Measurements from ENCODE around the gene RASGRF1.

DNA sequence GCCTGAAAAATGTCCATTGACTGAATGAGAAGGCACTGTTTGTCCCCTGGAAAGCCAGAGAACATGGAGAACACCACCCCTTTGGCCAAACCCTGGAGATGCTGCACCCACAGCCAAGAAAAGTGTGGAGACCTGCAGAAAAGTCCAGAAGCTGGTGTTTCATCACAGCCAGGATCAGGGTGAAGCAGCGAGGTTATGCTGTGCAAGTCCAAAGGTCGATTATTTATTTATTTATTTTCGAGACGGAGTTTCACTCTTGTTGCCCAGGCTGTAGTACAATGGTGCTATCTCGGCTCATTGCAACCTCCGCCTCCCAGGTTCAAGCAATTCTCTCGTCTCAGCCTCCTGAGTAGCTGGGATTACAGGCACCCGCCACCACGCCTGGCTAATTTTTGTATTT is 140.2 kb downstream of the RASGRF1 start:
- TF ChIP-seq POLR2AphosphoS5 (IDR thresholded peaks at IDR 0.05; ENCODE audit: low read depth, low read length): no peak
- TF ChIP-seq, protein P1, sequence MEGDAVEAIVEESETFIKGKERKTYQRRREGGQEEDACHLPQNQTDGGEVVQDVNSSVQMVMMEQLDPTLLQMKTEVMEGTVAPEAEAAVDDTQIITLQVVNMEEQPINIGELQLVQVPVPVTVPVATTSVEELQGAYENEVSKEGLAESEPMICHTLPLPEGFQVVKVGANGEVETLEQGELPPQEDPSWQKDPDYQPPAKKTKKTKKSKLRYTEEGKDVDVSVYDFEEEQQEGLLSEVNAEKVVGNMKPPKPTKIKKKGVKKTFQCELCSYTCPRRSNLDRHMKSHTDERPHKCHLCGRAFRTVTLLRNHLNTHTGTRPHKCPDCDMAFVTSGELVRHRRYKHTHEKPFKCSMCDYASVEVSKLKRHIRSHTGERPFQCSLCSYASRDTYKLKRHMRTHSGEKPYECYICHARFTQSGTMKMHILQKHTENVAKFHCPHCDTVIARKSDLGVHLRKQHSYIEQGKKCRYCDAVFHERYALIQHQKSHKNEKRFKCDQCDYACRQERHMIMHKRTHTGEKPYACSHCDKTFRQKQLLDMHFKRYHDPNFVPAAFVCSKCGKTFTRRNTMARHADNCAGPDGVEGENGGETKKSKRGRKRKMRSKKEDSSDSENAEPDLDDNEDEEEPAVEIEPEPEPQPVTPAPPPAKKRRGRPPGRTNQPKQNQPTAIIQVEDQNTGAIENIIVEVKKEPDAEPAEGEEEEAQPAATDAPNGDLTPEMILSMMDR (IDR thresholded peaks at IDR 0.05): no peak

All from Panc1 (cell line).